GM21526 (cell line): ENCODE measurements around the gene FOSL2.

Experiments
- ATAC-seq: cut with Tn5 transposase; IDR thresholded peaks from one replicate; pipeline ENCODE4 v1.9.1; 2021; ENCODE audit warnings: moderate library complexity; ENCODE audit not compliant: unreplicated experiment, low FRiP score

The FOSL2 gene

GRCh38 chr2:28392297-28393113, at the start of gene FOSL2:
Gene FOSL2, plus strand, starts transcription at chr2:28392858. Its CDS starts 863 bp downstream, at chr2:28393721.
- ATAC-seq: peak; percentile 62

GRCh38 chr2:28343184-28343942, 49.3 kb upstream of the FOSL2 start:
- no peak for ATAC-seq

- no peak for ATAC-seq
Observed at GRCh38 chr2:28343971-28344715, 48.5 kb upstream of the FOSL2 start.

- ATAC-seq: no peak
Observed at GRCh38 chr2:28344756-28345373, 47.8 kb upstream of the FOSL2 start.

- ATAC-seq: no peak
Observed at GRCh38 chr2:28345619-28346018, 47.0 kb upstream of the FOSL2 start.

- ATAC-seq: no peak
Observed at GRCh38 chr2:28346587-28346986, 46.1 kb upstream of the FOSL2 start.

GRCh38 chr2:28347193-28347592, 45.5 kb upstream of the FOSL2 start:
- ATAC-seq: no peak

- ATAC-seq: no peak
Observed at GRCh38 chr2:28347596-28347995, 45.1 kb upstream of the FOSL2 start.

GRCh38 chr2:28348149-28348567, 44.5 kb upstream of the FOSL2 start:
- no peak for ATAC-seq

GRCh38 chr2:28348921-28349320, 43.7 kb upstream of the FOSL2 start:
- ATAC-seq: no peak

GRCh38 chr2:28349546-28350165, 43.0 kb upstream of the FOSL2 start:
- ATAC-seq: no peak

GRCh38 chr2:28350196-28350595, 42.5 kb upstream of the FOSL2 start:
- no peak for ATAC-seq

GRCh38 chr2:28350791-28351285, 41.8 kb upstream of the FOSL2 start:
- no peak for ATAC-seq

- no peak for ATAC-seq
Observed at GRCh38 chr2:28351621-28352020, 41.0 kb upstream of the FOSL2 start.

GRCh38 chr2:28352104-28352503, 40.6 kb upstream of the FOSL2 start:
- no peak for ATAC-seq

- no peak for ATAC-seq
Observed at GRCh38 chr2:28352610-28353195, 40.0 kb upstream of the FOSL2 start.

- no peak for ATAC-seq
Observed at GRCh38 chr2:28354920-28355520, 37.6 kb upstream of the FOSL2 start.

GRCh38 chr2:28355521-28356094, 37.0 kb upstream of the FOSL2 start:
- ATAC-seq: no peak
